Calu3 (cell line): Measurements from ENCODE around the gene CD40. TPM values are rescaled to one million over a fixed set of nuclear protein-coding genes. Genes with fewer than 3 reads are reported as not detected.

Experiments used
- BruUV-seq: library from RNA; stranded (reverse); fragments of 400-500 nt; replicated peaks from 2 replicates; lab custom pipeline; 2021; lab: Mats Ljungman, UMichigan
- CTCF ChIA-PET: fragments of 300-600 bp; sonication (Branson Sonifier 250); formaldehyde crosslinking; loops from one replicate; lab custom pipeline; 2022; ENCODE audit warnings: antibody characterized with exemption; lab: Charles Lee
- DNase-seq: peaks from one replicate; pipeline ENCODE4 v3.0.0; 2022
- H3K27ac Mint-ChIP-seq: one replicate; pipeline ENCODE4 v1.8.0; 2022; ENCODE audit warnings: mixed read lengths; ENCODE audit not compliant: unreplicated experiment
- H3K27me3 Mint-ChIP-seq: one replicate; pipeline ENCODE4 v1.8.0; 2022; ENCODE audit warnings: mixed read lengths; ENCODE audit not compliant: unreplicated experiment
- H3K36me3 Mint-ChIP-seq: one replicate; pipeline ENCODE4 v1.8.0; 2022; ENCODE audit warnings: mild to moderate bottlenecking, moderate library complexity, mixed read lengths; ENCODE audit not compliant: insufficient read depth, unreplicated experiment
- H3K4me1 Mint-ChIP-seq: one replicate; pipeline ENCODE4 v1.8.0; 2022; ENCODE audit warnings: mild to moderate bottlenecking, low read depth, mixed read lengths; ENCODE audit not compliant: unreplicated experiment
- H3K4me3 Mint-ChIP-seq: one replicate; pipeline ENCODE4 v1.8.0; 2022; ENCODE audit warnings: mild to moderate bottlenecking, low read depth, moderate library complexity, mixed read lengths; ENCODE audit not compliant: unreplicated experiment
- H3K9me3 Mint-ChIP-seq: one replicate; pipeline ENCODE4 v1.8.0; 2022; ENCODE audit warnings: low read depth, mixed read lengths; ENCODE audit not compliant: unreplicated experiment
- intact Hi-C: fragments of 100-400 bp; cut with micrococcal nuclease; formaldehyde crosslinking; loops from one replicate; pipeline ENCODE4 v1.10.0; 2022; ENCODE audit not compliant: unreplicated experiment
- total RNA-seq: library from RNA; stranded (reverse); gene quantifications from 2 replicates; pipeline ENCODE4 v1.2.3, GENCODE V29; 2022
- TF ChIP-seq, protein P1 (sequence below): fragments of 200-600 bp; IDR thresholded peaks from one replicate; pipeline ENCODE4 v1.8.0; 2022; ENCODE audit warnings: antibody characterized with exemption; ENCODE audit not compliant: unreplicated experiment

CD40 gene
- total RNA-seq, 1 experiment from 2014 or later, result 13.6 TPM

- TF ChIP-seq, protein P1, sequence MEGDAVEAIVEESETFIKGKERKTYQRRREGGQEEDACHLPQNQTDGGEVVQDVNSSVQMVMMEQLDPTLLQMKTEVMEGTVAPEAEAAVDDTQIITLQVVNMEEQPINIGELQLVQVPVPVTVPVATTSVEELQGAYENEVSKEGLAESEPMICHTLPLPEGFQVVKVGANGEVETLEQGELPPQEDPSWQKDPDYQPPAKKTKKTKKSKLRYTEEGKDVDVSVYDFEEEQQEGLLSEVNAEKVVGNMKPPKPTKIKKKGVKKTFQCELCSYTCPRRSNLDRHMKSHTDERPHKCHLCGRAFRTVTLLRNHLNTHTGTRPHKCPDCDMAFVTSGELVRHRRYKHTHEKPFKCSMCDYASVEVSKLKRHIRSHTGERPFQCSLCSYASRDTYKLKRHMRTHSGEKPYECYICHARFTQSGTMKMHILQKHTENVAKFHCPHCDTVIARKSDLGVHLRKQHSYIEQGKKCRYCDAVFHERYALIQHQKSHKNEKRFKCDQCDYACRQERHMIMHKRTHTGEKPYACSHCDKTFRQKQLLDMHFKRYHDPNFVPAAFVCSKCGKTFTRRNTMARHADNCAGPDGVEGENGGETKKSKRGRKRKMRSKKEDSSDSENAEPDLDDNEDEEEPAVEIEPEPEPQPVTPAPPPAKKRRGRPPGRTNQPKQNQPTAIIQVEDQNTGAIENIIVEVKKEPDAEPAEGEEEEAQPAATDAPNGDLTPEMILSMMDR, result no peak
- Mint-ChIP-seq H3K4me3 (no peak overlapping the region), H3K27me3 (peaks cover 100% of the 10 kb centered on the region), H3K4me1 (no peaks in the 10 kb centered on the region), H3K36me3 (no peaks in the 10 kb centered on the region), H3K9me3 (no peaks in the 10 kb centered on the region), H3K27ac (no peak overlapping the region)
- BruUV-seq, result no TSS peak
- no peak for DNase-seq
- intact Hi-C loops, result loop anchor here (10.0 kb wide), 1 partner anchor 115 kb away; no protein-coding TSS in a partner anchor
- CTCF ChIA-PET, result no interaction called here
These were observed 21.3 kb downstream of the CD40 start for GRCh38 chr20:46139266-46139889.

- TF ChIP-seq, protein P1, result no peak
- no peak overlapping the region for H3K27ac Mint-ChIP-seq
- CTCF ChIA-PET, result interaction anchor here (0.5 to 1.0 kb wide), 2 partner anchors 12 to 41 kb away, joined by 3 to 6 read pairs; no protein-coding TSS in a partner anchor
- no peak overlapping the region for H3K4me3 Mint-ChIP-seq
- no peaks in the 10 kb centered on the region for H3K4me1 Mint-ChIP-seq
- BruUV-seq, result no TSS peak
- no peak for DNase-seq
- peaks cover 100% of the 10 kb centered on the region for H3K27me3 Mint-ChIP-seq
- intact Hi-C loops, result loop anchor here (10.0 kb wide), 1 partner anchor 115 kb away; no protein-coding TSS in a partner anchor
- no peaks in the 10 kb centered on the region for H3K9me3 Mint-ChIP-seq
- H3K36me3 Mint-ChIP-seq, result no peaks in the 10 kb centered on the region
These were observed 21.9 kb downstream of the CD40 start for GRCh38 chr20:46139908-46140482.

GRCh38 chr20:46142124-46142523 lies 24.0 kb downstream of the CD40 start:
- intact Hi-C loops, result no loop called here
- Mint-ChIP-seq H3K36me3 (no peaks in the 10 kb centered on the region), H3K4me1 (no peaks in the 10 kb centered on the region), H3K9me3 (no peaks in the 10 kb centered on the region), H3K4me3 (no peak overlapping the region), H3K27ac (no peak overlapping the region), H3K27me3 (peaks cover 100% of the 10 kb centered on the region)
- BruUV-seq, result no TSS peak
- no peak for DNase-seq
- CTCF ChIA-PET, result interaction anchor here (0.7 kb wide), 1 partner anchor 557 kb away, joined by 3 read pairs; no protein-coding TSS in a partner anchor
- TF ChIP-seq, protein P1, result no peak

- Mint-ChIP-seq H3K36me3 (no peaks in the 10 kb centered on the region), H3K4me1 (no peaks in the 10 kb centered on the region), H3K27me3 (peaks cover 100% of the 10 kb centered on the region), H3K9me3 (no peaks in the 10 kb centered on the region), H3K27ac (no peak overlapping the region), H3K4me3 (no peak overlapping the region)
- intact Hi-C loops, result no loop called here
- BruUV-seq, result no TSS peak
- DNase-seq, result no peak
- CTCF ChIA-PET, result interaction anchor here (0.6 kb wide), 1 partner anchor 121 kb away, joined by 3 read pairs; no protein-coding TSS in a partner anchor
- TF ChIP-seq, protein P1, result no peak
These were observed 26.4 kb downstream of the CD40 start for GRCh38 chr20:46144432-46145025.
